H9 (cell line): ENCODE data around the gene LRRC3. TPM values are rescaled to one million over a fixed set of nuclear protein-coding genes. Genes with fewer than 3 reads are reported as not detected.

Experiments used
- DNase-seq: peaks from one replicate; pipeline ENCODE4 v3.0.0-alpha.2; 2017
- H2AFZ ChIP-seq: one replicate; pipeline ENCODE4 v1.6.1; 2013; ENCODE audit warnings: mild to moderate bottlenecking, low read length, control low read depth, moderate library complexity
- H2AK5ac ChIP-seq: 2 replicates; pipeline ENCODE4 v1.6.1; 2013; ENCODE audit warnings: low read length, control low read depth, mixed read lengths; ENCODE audit not compliant: insufficient read length
- H2BK120ac ChIP-seq: one replicate; pipeline ENCODE4 v1.6.1; 2013; ENCODE audit warnings: low read depth, mild to moderate bottlenecking, low read length, control low read depth, inconsistent platforms; ENCODE audit not compliant: poor library complexity, severe bottlenecking
- H2BK12ac ChIP-seq: 2 replicates; pipeline ENCODE4 v1.6.1; 2013; ENCODE audit warnings: low read length, control low read depth, mixed read lengths, low read depth; ENCODE audit not compliant: insufficient read length
- H2BK15ac ChIP-seq: 2 replicates; pipeline ENCODE4 v1.6.1; 2013; ENCODE audit warnings: low read depth, low read length, control low read depth
- H2BK20ac ChIP-seq: one replicate; pipeline ENCODE4 v1.6.1; 2013; ENCODE audit warnings: low read depth, mild to moderate bottlenecking, low read length, control low read depth, inconsistent platforms; ENCODE audit not compliant: poor library complexity, severe bottlenecking
- H2BK5ac ChIP-seq: 2 replicates; pipeline ENCODE4 v1.6.1; 2013; ENCODE audit warnings: low read length, control low read depth, mixed read lengths; ENCODE audit not compliant: insufficient read length
- H3K14ac ChIP-seq: 2 replicates; pipeline ENCODE4 v1.6.1; 2013; ENCODE audit warnings: low read length, control low read depth; ENCODE audit not compliant: insufficient read depth
- H3K18ac ChIP-seq: 2 replicates; pipeline ENCODE4 v1.6.1; 2013; ENCODE audit warnings: low read depth, mild to moderate bottlenecking, mixed read lengths, low read length, control low read depth; ENCODE audit not compliant: insufficient read length
- H3K23ac ChIP-seq: 2 replicates; pipeline ENCODE4 v1.6.1; 2013; ENCODE audit warnings: low read length, control low read depth, mixed read lengths, low read depth; ENCODE audit not compliant: insufficient read length
- H3K23me2 ChIP-seq: 2 replicates; pipeline ENCODE4 v1.6.1; 2013; ENCODE audit warnings: low read depth, mild to moderate bottlenecking, mixed read lengths, low read length, control low read depth; ENCODE audit not compliant: insufficient read length, poor library complexity, severe bottlenecking
- H3K27ac ChIP-seq: 2 replicates; pipeline ENCODE4 v1.5.1; 2013; ENCODE audit warnings: low read length, control low read depth, mixed read lengths, low read depth; ENCODE audit not compliant: insufficient read length
- H3K27me3 ChIP-seq: 2 replicates; pipeline ENCODE4 v1.6.1; 2013; ENCODE audit warnings: low read length, control low read depth, inconsistent platforms; ENCODE audit not compliant: insufficient read depth
- H3K4ac ChIP-seq: 2 replicates; pipeline ENCODE4 v1.6.1; 2013; ENCODE audit warnings: low read depth, mild to moderate bottlenecking, control low read depth, inconsistent platforms, low read length, moderate library complexity
- H3K4me1 ChIP-seq: 2 replicates; pipeline ENCODE4 v1.6.1; 2013; ENCODE audit warnings: low read length, control low read depth, inconsistent platforms; ENCODE audit not compliant: insufficient read depth
- H3K4me2 ChIP-seq: 2 replicates; pipeline ENCODE4 v1.6.1; 2013; ENCODE audit warnings: low read length, control low read depth, mixed read lengths; ENCODE audit not compliant: insufficient read length, insufficient read depth
- H3K56ac ChIP-seq: 2 replicates; pipeline ENCODE4 v1.6.1; 2013; ENCODE audit warnings: low read depth, mild to moderate bottlenecking, mixed read lengths, low read length, control low read depth; ENCODE audit not compliant: insufficient read length
- H3K79me1 ChIP-seq: 2 replicates; pipeline ENCODE4 v1.6.1; 2013; ENCODE audit warnings: low read depth, mild to moderate bottlenecking, moderate library complexity, low read length, control low read depth, inconsistent platforms; ENCODE audit not compliant: insufficient read depth, poor library complexity, severe bottlenecking
- H3K79me2 ChIP-seq: 2 replicates; pipeline ENCODE4 v1.6.1; 2013; ENCODE audit warnings: low read length, control low read depth, inconsistent platforms; ENCODE audit not compliant: insufficient read depth
- H3K9ac ChIP-seq: 2 replicates; pipeline ENCODE4 v1.6.1; 2013; ENCODE audit warnings: low read length, control low read depth, mixed read lengths; ENCODE audit not compliant: insufficient read length; ENCODE audit errors: extremely low read depth
- H3K9me3 ChIP-seq: one replicate; pipeline ENCODE4 v1.6.1; 2013; ENCODE audit warnings: low read depth, low read length, inconsistent platforms; ENCODE audit not compliant: control insufficient read depth
- H3T11ph ChIP-seq: one replicate; pipeline ENCODE4 v1.6.1; 2013; ENCODE audit warnings: mild to moderate bottlenecking, low read length, control low read depth, inconsistent platforms
- H4K20me1 ChIP-seq: one replicate; pipeline ENCODE4 v1.6.1; 2013; ENCODE audit not compliant: control insufficient read depth, insufficient read length, insufficient read depth
- H4K5ac ChIP-seq: 2 replicates; pipeline ENCODE4 v1.6.1; 2013; ENCODE audit warnings: low read depth, mild to moderate bottlenecking, mixed read lengths, low read length, control low read depth; ENCODE audit not compliant: insufficient read length
- H4K8ac ChIP-seq: replicated peaks from 2 replicates; pipeline ENCODE4 v1.6.1; 2013; ENCODE audit warnings: low read length, control low read depth, mixed read lengths, low read depth; ENCODE audit not compliant: insufficient read length
- H4K91ac ChIP-seq: 2 replicates; pipeline ENCODE4 v1.6.1; 2013; ENCODE audit warnings: low read depth, mild to moderate bottlenecking, moderate library complexity, mixed read lengths, low read length, control low read depth; ENCODE audit not compliant: insufficient read length
- H3K27ac Mint-ChIP-seq, 3 experiments: 2 replicates in 2 of 3; 3 replicates in 1 of 3; pipeline ENCODE4 v1.8.0; 2020 to 2021; ENCODE audit warnings: mixed read lengths in 3 of 3, mild to moderate bottlenecking in 1 of 3, moderate library complexity in 1 of 3
- H3K27me3 Mint-ChIP-seq: 2 replicates; pipeline ENCODE4 v1.8.0; 2021; ENCODE audit warnings: low read depth, mild to moderate bottlenecking, moderate library complexity, mixed read lengths
- H3K36me3 Mint-ChIP-seq, 3 experiments: 2 replicates in 2 of 3; 3 replicates in 1 of 3; pipeline ENCODE4 v1.8.0; 2020 to 2021; ENCODE audit warnings: low read depth in 3 of 3, mixed read lengths in 3 of 3; ENCODE audit not compliant: insufficient read depth in 1 of 3
- H3K4me1 Mint-ChIP-seq, 2 experiments: 2 replicates each; pipeline ENCODE4 v1.8.0; 2020; ENCODE audit warnings: mixed read lengths in 2 of 2
- H3K4me3 Mint-ChIP-seq, 2 experiments: 2 replicates in 1 of 2; 3 replicates in 1 of 2; pipeline ENCODE4 v1.8.0; 2020 to 2021; ENCODE audit warnings: mild to moderate bottlenecking in 2 of 2, mixed read lengths in 2 of 2, moderate library complexity in 1 of 2
- H3K9me3 Mint-ChIP-seq, 2 experiments: 2 replicates in 1 of 2; 3 replicates in 1 of 2; pipeline ENCODE4 v1.8.0; 2020; ENCODE audit warnings: mild to moderate bottlenecking in 2 of 2, mixed read lengths in 2 of 2, moderate library complexity in 1 of 2
- WGBS: extraction: QIAGEN DNeasy Blood & Tissue Kit; methylation state at CpG from one replicate; pipeline ENCODE4 v1.1.7; 2013; ENCODE audit warnings: missing lambda C conversion rate, low lambda C conversion rate, mixed read lengths; ENCODE audit not compliant: insufficient read length; ENCODE audit errors: extremely low coverage; 5-methylcytosine and 5-hydroxymethylcytosine counted together
- total RNA-seq: library from RNA; stranded (reverse); gene quantifications from 2 replicates; pipeline ENCODE4 v1.2.1, GENCODE V29; 2021
- TF ChIP-seq, protein P1 (sequence below): fragments of 200-600 bp; sonication (generic); conservative IDR thresholded peaks from 3 replicates; pipeline ENCODE4 v1.8.0; 2021; ENCODE audit warnings: antibody characterized with exemption, mild to moderate bottlenecking

Gene LRRC3
- total RNA-seq, 1 experiment from 2014 or later, result 3.1 TPM

- Histone ChIP-seq H3K56ac (no peak overlapping the region), H3K27ac (no peak overlapping the region), H3K14ac (no peak overlapping the region), H4K20me1 (no peaks in the 10 kb centered on the region), H2BK15ac (no peak overlapping the region), H2BK12ac (no peak overlapping the region), H3K79me2 (no peaks in the 10 kb centered on the region), H3K4me2 (no peak overlapping the region), H2BK5ac (no peak overlapping the region), H2BK20ac (no peak overlapping the region), H3K27me3 (no peaks in the 10 kb centered on the region), H2AFZ (no peak overlapping the region), H2AK5ac (no peak overlapping the region), H3K4me1 (no peaks in the 10 kb centered on the region), H4K91ac (no peak overlapping the region), H3K4ac (no peak overlapping the region), H3K18ac (no peak overlapping the region), H3K79me1 (no peaks in the 10 kb centered on the region), H3K9ac (no peak overlapping the region), H3K9me3 (no peaks in the 10 kb centered on the region), H2BK120ac (no peak overlapping the region), H3T11ph (no peak overlapping the region), H3K23ac (no peak overlapping the region), H3K23me2 (no peaks in the 10 kb centered on the region), H4K8ac (no peak overlapping the region), H4K5ac (no peak overlapping the region)
- peaks cover 6 to 9% of the 10 kb centered on the region in 2 experiments; a peak in 4 of 5 replicates for H3K9me3 Mint-ChIP-seq
- WGBS, result no CpG with 5 or more reads among the region's 40 CpGs
- no peak overlapping the region for H3K4me3 Mint-ChIP-seq
- DNase-seq, result peak; percentile 32
- H3K36me3 Mint-ChIP-seq, result no peaks in the 10 kb centered on the region; a peak in 1 of 7 replicates
- no peak overlapping the region for H3K27ac Mint-ChIP-seq
- H3K4me1 Mint-ChIP-seq, result peaks cover 0 to 3% of the 10 kb centered on the region in 2 experiments; a peak in 1 of 4 replicates
- H3K27me3 Mint-ChIP-seq, result no peaks in the 10 kb centered on the region; the same call in 1 of the 2 replicates
- TF ChIP-seq, protein P1, sequence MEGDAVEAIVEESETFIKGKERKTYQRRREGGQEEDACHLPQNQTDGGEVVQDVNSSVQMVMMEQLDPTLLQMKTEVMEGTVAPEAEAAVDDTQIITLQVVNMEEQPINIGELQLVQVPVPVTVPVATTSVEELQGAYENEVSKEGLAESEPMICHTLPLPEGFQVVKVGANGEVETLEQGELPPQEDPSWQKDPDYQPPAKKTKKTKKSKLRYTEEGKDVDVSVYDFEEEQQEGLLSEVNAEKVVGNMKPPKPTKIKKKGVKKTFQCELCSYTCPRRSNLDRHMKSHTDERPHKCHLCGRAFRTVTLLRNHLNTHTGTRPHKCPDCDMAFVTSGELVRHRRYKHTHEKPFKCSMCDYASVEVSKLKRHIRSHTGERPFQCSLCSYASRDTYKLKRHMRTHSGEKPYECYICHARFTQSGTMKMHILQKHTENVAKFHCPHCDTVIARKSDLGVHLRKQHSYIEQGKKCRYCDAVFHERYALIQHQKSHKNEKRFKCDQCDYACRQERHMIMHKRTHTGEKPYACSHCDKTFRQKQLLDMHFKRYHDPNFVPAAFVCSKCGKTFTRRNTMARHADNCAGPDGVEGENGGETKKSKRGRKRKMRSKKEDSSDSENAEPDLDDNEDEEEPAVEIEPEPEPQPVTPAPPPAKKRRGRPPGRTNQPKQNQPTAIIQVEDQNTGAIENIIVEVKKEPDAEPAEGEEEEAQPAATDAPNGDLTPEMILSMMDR, result no peak
These were observed 29.9 kb upstream of the LRRC3 start for GRCh38 chr21:44425307-44425894.
